ENCODE results near the gene PAPPA2. TPM values are rescaled to one million over a fixed set of nuclear protein-coding genes. Genes with fewer than 3 reads are reported as not detected.
"Not testable (repeated sequence)": the region's sequence is repeated elsewhere in the genome, so short reads cannot be mapped to it uniquely, and the experiment has no call there.

PAPPA2 gene
- total RNA-seq, 4 donors from 2014 or later, result 0.55 to 3.3 (median 2.2) TPM; not detected in 1

DNA sequence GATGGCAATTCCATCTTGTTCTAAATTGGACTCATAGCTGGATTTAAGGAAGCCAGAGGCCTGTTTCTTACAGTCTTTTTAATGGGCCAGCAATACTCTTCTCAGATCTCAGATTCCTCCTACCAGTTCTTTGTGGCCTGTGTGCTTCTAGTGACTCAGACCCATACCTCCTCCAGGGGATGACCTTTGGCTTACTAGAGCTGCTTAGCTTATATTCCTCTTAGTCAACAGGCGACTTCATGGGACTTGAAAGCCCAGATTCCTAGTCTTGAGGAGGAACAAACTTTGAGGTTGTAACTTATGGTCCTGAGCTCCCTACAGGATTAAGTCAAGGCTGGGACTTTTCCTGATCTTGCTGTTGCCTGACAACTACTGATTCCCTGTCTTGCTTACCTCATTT is 12.4 kb upstream of the PAPPA2 start:
- Histone ChIP-seq H3K4me3 (no peak overlapping the region), H3K9me3 (no peaks in the 10 kb centered on the region), H3K27me3 (no peaks in the 10 kb centered on the region), H3K27ac (no peak overlapping the region), H3K36me3 (no peaks in the 10 kb centered on the region), H3K4me1 (no peaks in the 10 kb centered on the region)
- DNase-seq, result no peak
- in situ Hi-C loops (cut with MboI; ENCODE audit: low pct_ligation_motif_present in 1 of 4, low pct_unique_long_range_greater_than_20kb in 1 of 4, low sequenced_read_pairs in 3 of 4), result no loop called here
- WGBS, 2 donors (ENCODE audit: low coverage in 1 of 2), result 54% methylated on average over 1 of the region's 1 CpG; no CpG with 5 or more reads in 1 of the 2 donors
- intact Hi-C loops (cut with DNase I; ENCODE audit: low total_unique reads), result no loop called here
- TF ChIP-seq EP300 (IDR thresholded peaks at IDR 0.05; ENCODE audit: low read depth), result no peak

- H3K9me3 ChIP-seq; H3K4me3 ChIP-seq; H3K4me1 ChIP-seq; H3K27me3 ChIP-seq; intact Hi-C loops (cut with DNase I; ENCODE audit: low total_unique reads); in situ Hi-C loops (cut with MboI; ENCODE audit: low pct_ligation_motif_present in 1 of 4, low pct_unique_long_range_greater_than_20kb in 1 of 4, low sequenced_read_pairs in 3 of 4); DNase-seq; H3K27ac ChIP-seq; H3K36me3 ChIP-seq: not testable (repeated sequence)
- 79 to 82% methylated on average over 2 of the region's 2 CpGs for WGBS, 2 donors (ENCODE audit: low coverage in 1 of 2)
Observed at GRCh38 chr1:176451741-176452140, 11.2 kb upstream of the PAPPA2 start.

DNA sequence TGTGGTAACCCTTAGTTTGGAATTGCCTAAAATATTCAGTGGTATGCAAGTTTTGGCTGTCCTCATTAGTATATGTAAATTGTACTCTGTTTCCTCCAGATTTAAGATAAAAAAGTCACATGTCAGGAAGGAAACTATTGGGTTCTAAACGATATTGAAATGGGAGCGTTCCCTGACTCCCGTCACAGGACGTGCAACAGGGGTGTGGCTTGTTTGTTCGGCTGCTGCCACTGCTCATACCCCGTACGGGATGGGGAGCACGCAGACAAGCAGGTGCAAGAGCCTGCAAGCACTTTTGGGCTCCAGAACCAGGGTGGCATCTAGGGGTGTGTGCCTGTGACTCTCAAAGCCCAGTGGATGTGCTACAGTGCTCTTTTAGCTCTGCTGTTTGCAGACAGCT is 6.2 kb upstream of the PAPPA2 start:
- H3K4me3 ChIP-seq, result no peak overlapping the region
- no peak for TF ChIP-seq POLR2AphosphoS5 (IDR thresholded peaks at IDR 0.05)
- TF ChIP-seq, protein P1, sequence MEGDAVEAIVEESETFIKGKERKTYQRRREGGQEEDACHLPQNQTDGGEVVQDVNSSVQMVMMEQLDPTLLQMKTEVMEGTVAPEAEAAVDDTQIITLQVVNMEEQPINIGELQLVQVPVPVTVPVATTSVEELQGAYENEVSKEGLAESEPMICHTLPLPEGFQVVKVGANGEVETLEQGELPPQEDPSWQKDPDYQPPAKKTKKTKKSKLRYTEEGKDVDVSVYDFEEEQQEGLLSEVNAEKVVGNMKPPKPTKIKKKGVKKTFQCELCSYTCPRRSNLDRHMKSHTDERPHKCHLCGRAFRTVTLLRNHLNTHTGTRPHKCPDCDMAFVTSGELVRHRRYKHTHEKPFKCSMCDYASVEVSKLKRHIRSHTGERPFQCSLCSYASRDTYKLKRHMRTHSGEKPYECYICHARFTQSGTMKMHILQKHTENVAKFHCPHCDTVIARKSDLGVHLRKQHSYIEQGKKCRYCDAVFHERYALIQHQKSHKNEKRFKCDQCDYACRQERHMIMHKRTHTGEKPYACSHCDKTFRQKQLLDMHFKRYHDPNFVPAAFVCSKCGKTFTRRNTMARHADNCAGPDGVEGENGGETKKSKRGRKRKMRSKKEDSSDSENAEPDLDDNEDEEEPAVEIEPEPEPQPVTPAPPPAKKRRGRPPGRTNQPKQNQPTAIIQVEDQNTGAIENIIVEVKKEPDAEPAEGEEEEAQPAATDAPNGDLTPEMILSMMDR (IDR thresholded peaks at IDR 0.05), result no peak
- no peak for TF ChIP-seq POLR2A (IDR thresholded peaks at IDR 0.05)
- no peak for TF ChIP-seq EP300 (IDR thresholded peaks at IDR 0.05; ENCODE audit: low read depth)
- H3K27me3 ChIP-seq, result no peaks in the 10 kb centered on the region
- intact Hi-C loops (cut with DNase I; ENCODE audit: low total_unique reads), result no loop called here
- DNase-seq, result no peak
- no peaks in the 10 kb centered on the region for H3K4me1 ChIP-seq
- 75 to 79% methylated on average over 5 to 8 of the region's 8 CpGs for WGBS, 2 donors (ENCODE audit: low coverage in 1 of 2)
- H3K9me3 ChIP-seq, result no peaks in the 10 kb centered on the region
- no peak overlapping the region for H3K27ac ChIP-seq
- H3K36me3 ChIP-seq, result no peaks in the 10 kb centered on the region
- in situ Hi-C loops (cut with MboI; ENCODE audit: low pct_ligation_motif_present in 1 of 4, low pct_unique_long_range_greater_than_20kb in 1 of 4, low sequenced_read_pairs in 3 of 4), result no loop called here

DNA sequence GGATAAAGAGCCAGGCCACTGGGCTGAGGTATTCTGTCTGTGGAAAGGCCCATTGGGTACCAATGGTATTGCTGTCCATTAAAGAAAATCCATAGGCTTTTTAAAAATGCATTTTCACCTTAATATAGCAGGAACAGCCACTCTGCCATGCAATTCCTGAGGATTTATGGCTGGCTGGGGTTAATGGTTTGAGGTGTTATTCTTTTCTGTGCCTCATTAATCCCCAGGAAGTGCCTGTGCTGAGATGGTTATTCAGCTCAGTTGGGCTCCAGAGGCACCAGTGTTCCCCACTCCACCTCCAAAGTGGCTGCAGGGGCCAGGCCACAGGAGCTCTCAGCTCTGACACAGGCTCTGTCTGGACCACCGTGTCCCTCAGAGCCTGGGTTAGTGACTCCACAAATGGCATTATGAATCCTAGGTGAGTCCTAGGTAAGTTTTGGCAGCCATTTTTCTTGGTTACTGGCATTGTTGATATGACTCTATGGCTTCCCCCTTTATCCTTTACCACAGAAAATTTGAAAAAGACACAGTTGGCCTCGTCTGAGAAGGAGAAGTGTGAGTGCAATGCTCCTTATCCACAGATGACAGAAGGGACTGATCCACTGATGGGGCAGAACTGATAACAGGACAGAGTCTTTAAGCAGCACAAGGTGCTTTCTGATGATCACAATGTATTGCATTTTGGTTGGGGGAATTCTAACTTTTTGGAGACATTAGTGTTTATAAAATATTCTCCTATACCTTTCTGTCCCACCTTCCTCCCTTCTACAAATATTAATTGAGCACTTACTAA is 2.2 kb upstream of the PAPPA2 start:
- H3K4me1 ChIP-seq, result no peaks in the 10 kb centered on the region
- in situ Hi-C loops (cut with MboI; ENCODE audit: low pct_ligation_motif_present in 1 of 4, low pct_unique_long_range_greater_than_20kb in 1 of 4, low sequenced_read_pairs in 3 of 4), result no loop called here

GRCh38 chr1:176461576-176461975 is 1.4 kb upstream of the PAPPA2 start:
- no peak for DNase-seq
- no peak overlapping the region for H3K27ac ChIP-seq
- intact Hi-C loops (cut with DNase I; ENCODE audit: low total_unique reads), result no loop called here
- H3K36me3 ChIP-seq, result no peaks in the 10 kb centered on the region
- no peaks in the 10 kb centered on the region for H3K4me1 ChIP-seq
- no peak overlapping the region for H3K4me3 ChIP-seq
- WGBS, 2 donors (ENCODE audit: low coverage in 1 of 2), result 43 to 45% methylated on average over 1 of the region's 1 CpG
- TF ChIP-seq, protein P1 (IDR thresholded peaks at IDR 0.05), result no peak
- TF ChIP-seq POLR2A (IDR thresholded peaks at IDR 0.05) (no peak), POLR2AphosphoS5 (IDR thresholded peaks at IDR 0.05) (no peak), EP300 (IDR thresholded peaks at IDR 0.05; ENCODE audit: low read depth) (no peak)
- in situ Hi-C loops (cut with MboI; ENCODE audit: low pct_ligation_motif_present in 1 of 4, low pct_unique_long_range_greater_than_20kb in 1 of 4, low sequenced_read_pairs in 3 of 4), result no loop called here
- no peaks in the 10 kb centered on the region for H3K27me3 ChIP-seq
- H3K9me3 ChIP-seq, result no peaks in the 10 kb centered on the region

More for the DNA sequence above, 2.2 kb upstream of the PAPPA2 start:
- TF ChIP-seq, protein P1 (IDR thresholded peaks at IDR 0.05), result no peak
- TF ChIP-seq POLR2AphosphoS5 (IDR thresholded peaks at IDR 0.05) (no peak), POLR2A (IDR thresholded peaks at IDR 0.05) (no peak), EP300 (IDR thresholded peaks at IDR 0.05; ENCODE audit: low read depth) (no peak)
- DNase-seq, result no peak
- no peaks in the 10 kb centered on the region for H3K27me3 ChIP-seq
- intact Hi-C loops (cut with DNase I; ENCODE audit: low total_unique reads), result no loop called here
- no peak overlapping the region for H3K4me3 ChIP-seq
- WGBS, 2 donors (ENCODE audit: low coverage in 1 of 2), result 51% methylated on average over 2 of the region's 2 CpGs; no CpG with 5 or more reads in 1 of the 2 donors
- no peaks in the 10 kb centered on the region for H3K36me3 ChIP-seq
- no peak overlapping the region for H3K27ac ChIP-seq
- no peaks in the 10 kb centered on the region for H3K9me3 ChIP-seq

All from transverse colon (tissue), 4 donors.